Measurements from ENCODE around the gene GRWD1.
A peak's percentile ranks its signal among the peaks of the same experiment; 100 is the strongest.

GRWD1 gene

GRCh38 chr19:48443731-48444128 is 2.1 kb upstream of the GRWD1 start:
- no peak for DNase-seq (ENCODE audit: extremely low read depth, insufficient read length)
- no peak overlapping the region for H3K4me3 ChIP-seq (replicated peaks; ENCODE audit: low read depth, low read length)
- no peaks in the 10 kb centered on the region; the same call in 1 of the 2 replicates for H3K36me3 ChIP-seq (ENCODE audit: control insufficient read depth, insufficient read depth, low read length)
- TF ChIP-seq CTCF (IDR thresholded peaks at IDR 0.05; ENCODE audit: insufficient read depth, low read length, poor library complexity, severe bottlenecking) = no peak
- H3K27me3 ChIP-seq (replicated peaks; ENCODE audit: control insufficient read depth, insufficient read depth, low read length) = no peaks in the 10 kb centered on the region; the same call in 1 of the 2 replicates

- TF ChIP-seq CTCF (IDR thresholded peaks at IDR 0.05; ENCODE audit: insufficient read depth, low read length, poor library complexity, severe bottlenecking) = no peak
- Histone ChIP-seq H3K36me3 (ENCODE audit: control insufficient read depth, insufficient read depth, low read length) (peaks cover 1% of the 10 kb centered on the region), H3K27me3 (replicated peaks; ENCODE audit: control insufficient read depth, insufficient read depth, low read length) (no peaks in the 10 kb centered on the region; the same call in 1 of the 2 replicates), H3K4me3 (replicated peaks; ENCODE audit: low read depth, low read length) (peak overlapping the region; percentile 98)
- no peak for DNase-seq (ENCODE audit: extremely low read depth, insufficient read length)
Measured at GRCh38 chr19:48444129-48444935, 1.5 kb upstream of the GRWD1 start.

- no peak for DNase-seq (ENCODE audit: extremely low read depth, insufficient read length)
- Histone ChIP-seq H3K27me3 (replicated peaks; ENCODE audit: control insufficient read depth, insufficient read depth, low read length) (no peaks in the 10 kb centered on the region; the same call in 1 of the 2 replicates), H3K36me3 (ENCODE audit: control insufficient read depth, insufficient read depth, low read length) (peaks cover 3% of the 10 kb centered on the region), H3K4me3 (replicated peaks; ENCODE audit: low read depth, low read length) (peak overlapping the region; percentile 98)
- no peak for TF ChIP-seq CTCF (IDR thresholded peaks at IDR 0.05; ENCODE audit: insufficient read depth, low read length, poor library complexity, severe bottlenecking)
Measured at GRCh38 chr19:48444936-48445200, 915 bp upstream of the GRWD1 start.

- Histone ChIP-seq H3K27me3 (replicated peaks; ENCODE audit: control insufficient read depth, insufficient read depth, low read length) (no peaks in the 10 kb centered on the region; the same call in 1 of the 2 replicates), H3K4me3 (replicated peaks; ENCODE audit: low read depth, low read length) (peak overlapping the region; percentile 98), H3K36me3 (ENCODE audit: control insufficient read depth, insufficient read depth, low read length) (peaks cover 5% of the 10 kb centered on the region)
- TF ChIP-seq CTCF (IDR thresholded peaks at IDR 0.05; ENCODE audit: insufficient read depth, low read length, poor library complexity, severe bottlenecking) = peak; percentile 36
- no peak for DNase-seq (ENCODE audit: extremely low read depth, insufficient read length)
Measured at GRCh38 chr19:48445256-48445605, 552 bp upstream of the GRWD1 start.

- Histone ChIP-seq H3K4me3 (replicated peaks; ENCODE audit: low read depth, low read length) (peak overlapping the region; percentile 98), H3K36me3 (ENCODE audit: control insufficient read depth, insufficient read depth, low read length) (peaks cover 15% of the 10 kb centered on the region), H3K27me3 (replicated peaks; ENCODE audit: control insufficient read depth, insufficient read depth, low read length) (no peaks in the 10 kb centered on the region)
- DNase-seq (ENCODE audit: extremely low read depth, insufficient read length) = no peak
- TF ChIP-seq CTCF (IDR thresholded peaks at IDR 0.05; ENCODE audit: insufficient read depth, low read length, poor library complexity, severe bottlenecking) = no peak
Measured at GRCh38 chr19:48446579-48446978, 796 bp downstream of the GRWD1 start.

- TF ChIP-seq CTCF (IDR thresholded peaks at IDR 0.05; ENCODE audit: insufficient read depth, low read length, poor library complexity, severe bottlenecking) = no peak
- no peaks in the 10 kb centered on the region for H3K27me3 ChIP-seq (replicated peaks; ENCODE audit: control insufficient read depth, insufficient read depth, low read length)
- H3K4me3 ChIP-seq (replicated peaks; ENCODE audit: low read depth, low read length) = no peak overlapping the region
- DNase-seq (ENCODE audit: extremely low read depth, insufficient read length) = no peak
- peaks cover 19% of the 10 kb centered on the region for H3K36me3 ChIP-seq (ENCODE audit: control insufficient read depth, insufficient read depth, low read length)
Measured at GRCh38 chr19:48448563-48448962, 2.8 kb downstream of the GRWD1 start.

All from GM06990 (cell line).